ENCODE results near the gene CCND1.

The CCND1 gene

DNA sequence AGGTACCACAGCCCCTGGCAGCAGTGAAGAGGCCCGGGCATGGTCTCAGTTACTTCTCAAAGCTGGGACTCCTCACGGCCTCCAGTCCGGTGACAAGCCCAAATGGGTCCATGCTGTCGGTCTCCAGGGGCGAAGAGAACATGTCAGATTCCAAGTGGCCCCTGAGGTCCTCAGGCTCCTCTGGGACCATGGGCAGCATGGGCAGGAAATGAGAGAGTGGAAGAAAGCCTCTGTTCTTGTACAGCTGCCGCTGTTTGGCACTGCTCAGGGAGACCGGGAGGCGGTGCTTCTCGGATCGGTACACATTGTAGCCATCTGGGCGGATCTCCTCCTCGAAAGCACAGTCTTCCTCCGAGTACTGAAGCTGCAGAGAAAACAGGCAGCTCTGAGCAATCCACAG is 58.3 kb downstream of the CCND1 start:
- H3K4me3 ChIP-seq (ENCODE audit: low read depth, low read length): no peak overlapping the region
- DNase-seq (ENCODE audit: low read depth): no peak

GRCh38 chr11:69700278-69701140 is 59.6 kb downstream of the CCND1 start:
- peak; percentile 22 for DNase-seq (ENCODE audit: low read depth)

GRCh38 chr11:69702239-69702691 is 61.3 kb downstream of the CCND1 start:
- no peak overlapping the region for H3K4me3 ChIP-seq (ENCODE audit: low read depth, low read length)
- DNase-seq (ENCODE audit: low read depth): no peak

More at GRCh38 chr11:69700278-69701140, 59.6 kb downstream of the CCND1 start:
- H3K4me3 ChIP-seq (ENCODE audit: low read depth, low read length): no peak overlapping the region

- H3K4me3 ChIP-seq (ENCODE audit: low read depth, low read length): no peak overlapping the region
- no peak for DNase-seq (ENCODE audit: low read depth)
Measured at GRCh38 chr11:69702769-69703452, 62.0 kb downstream of the CCND1 start.

- no peak overlapping the region for H3K4me3 ChIP-seq (ENCODE audit: low read depth, low read length)
- DNase-seq (ENCODE audit: low read depth): no peak
Measured at GRCh38 chr11:69703453-69703767, 62.5 kb downstream of the CCND1 start.
